Nephron (organoid): ENCODE data around the gene PRKCB.
"Not testable (repeated sequence)": the region's sequence is repeated elsewhere in the genome, so short reads cannot be mapped to it uniquely, and the experiment has no call there.

Experiments
- H3K27ac Mint-ChIP-seq, 3 experiments: 2 replicates each; pipeline ENCODE4 v1.8.0; 2020; ENCODE audit warnings: mixed read lengths in 3 of 3, mild to moderate bottlenecking in 2 of 3, moderate library complexity in 1 of 3
- H3K27me3 Mint-ChIP-seq: 2 replicates; pipeline ENCODE4 v1.8.0; 2021; ENCODE audit warnings: low read depth, mild to moderate bottlenecking, moderate library complexity, mixed read lengths
- H3K36me3 Mint-ChIP-seq: 2 replicates; pipeline ENCODE4 v1.8.0; 2020; ENCODE audit warnings: low read depth, mixed read lengths
- H3K4me1 Mint-ChIP-seq: 2 replicates; pipeline ENCODE4 v1.8.0; 2020; ENCODE audit warnings: mixed read lengths
- H3K4me3 Mint-ChIP-seq, 3 experiments: 2 replicates each; pipeline ENCODE4 v1.8.0; 2020; ENCODE audit warnings: mild to moderate bottlenecking in 3 of 3, mixed read lengths in 3 of 3, moderate library complexity in 2 of 3
- H3K9me3 Mint-ChIP-seq: 2 replicates; pipeline ENCODE4 v1.8.0; 2020; ENCODE audit warnings: mixed read lengths
- TF ChIP-seq, protein P1 (sequence below), 3 experiments: fragments of 200-600 bp; sonication (generic); IDR thresholded peaks; one replicate each; pipeline ENCODE4 v1.5.0; 2021; ENCODE audit warnings: antibody characterized with exemption in 3 of 3; ENCODE audit not compliant: unreplicated experiment in 3 of 3

The PRKCB gene

GRCh38 chr16:23924128-23924527, 88.3 kb downstream of the PRKCB start:
- Mint-ChIP-seq H3K27me3 (peaks cover 12% of the 10 kb centered on the region), H3K4me1 (peaks cover 11% of the 10 kb centered on the region), H3K9me3 (no peaks in the 10 kb centered on the region), H3K4me3 (no peak overlapping the region), H3K27ac (no peak overlapping the region), H3K36me3 (no peaks in the 10 kb centered on the region)
- TF ChIP-seq, protein P1, sequence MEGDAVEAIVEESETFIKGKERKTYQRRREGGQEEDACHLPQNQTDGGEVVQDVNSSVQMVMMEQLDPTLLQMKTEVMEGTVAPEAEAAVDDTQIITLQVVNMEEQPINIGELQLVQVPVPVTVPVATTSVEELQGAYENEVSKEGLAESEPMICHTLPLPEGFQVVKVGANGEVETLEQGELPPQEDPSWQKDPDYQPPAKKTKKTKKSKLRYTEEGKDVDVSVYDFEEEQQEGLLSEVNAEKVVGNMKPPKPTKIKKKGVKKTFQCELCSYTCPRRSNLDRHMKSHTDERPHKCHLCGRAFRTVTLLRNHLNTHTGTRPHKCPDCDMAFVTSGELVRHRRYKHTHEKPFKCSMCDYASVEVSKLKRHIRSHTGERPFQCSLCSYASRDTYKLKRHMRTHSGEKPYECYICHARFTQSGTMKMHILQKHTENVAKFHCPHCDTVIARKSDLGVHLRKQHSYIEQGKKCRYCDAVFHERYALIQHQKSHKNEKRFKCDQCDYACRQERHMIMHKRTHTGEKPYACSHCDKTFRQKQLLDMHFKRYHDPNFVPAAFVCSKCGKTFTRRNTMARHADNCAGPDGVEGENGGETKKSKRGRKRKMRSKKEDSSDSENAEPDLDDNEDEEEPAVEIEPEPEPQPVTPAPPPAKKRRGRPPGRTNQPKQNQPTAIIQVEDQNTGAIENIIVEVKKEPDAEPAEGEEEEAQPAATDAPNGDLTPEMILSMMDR (IDR thresholded peaks at IDR 0.05; ENCODE audit: unreplicated experiment in 3 of 3): no peak

DNA sequence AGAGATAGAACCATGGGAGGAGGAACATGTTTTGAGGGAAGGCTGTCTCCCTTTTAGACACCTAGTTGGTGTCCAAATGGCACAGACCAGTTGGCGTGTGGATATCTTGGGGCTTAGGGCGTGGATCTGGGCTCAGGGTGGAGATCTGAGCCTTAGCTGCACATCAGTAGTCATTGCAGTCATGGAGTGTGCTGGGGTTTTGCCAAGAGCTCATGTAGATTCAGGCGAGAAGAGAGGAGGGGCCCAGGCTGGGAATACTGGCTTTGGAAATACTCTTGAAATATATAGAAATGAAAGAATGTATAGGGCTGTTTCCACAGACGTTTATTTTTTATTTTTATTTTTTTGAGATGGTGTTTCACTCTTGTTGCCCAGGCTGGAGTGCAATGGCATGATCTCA, 92.0 kb downstream of the PRKCB start:
- Mint-ChIP-seq H3K9me3 (no peaks in the 10 kb centered on the region), H3K4me3 (no peak overlapping the region), H3K27ac (no peak overlapping the region), H3K36me3 (no peaks in the 10 kb centered on the region), H3K4me1 (peaks cover 19% of the 10 kb centered on the region), H3K27me3 (peaks cover 14% of the 10 kb centered on the region)
- TF ChIP-seq, protein P1 (IDR thresholded peaks at IDR 0.05; ENCODE audit: unreplicated experiment in 3 of 3): no peak

- Mint-ChIP-seq H3K4me3 (no peak overlapping the region), H3K27ac (no peak overlapping the region), H3K27me3 (peaks cover 19% of the 10 kb centered on the region), H3K9me3 (no peaks in the 10 kb centered on the region), H3K36me3 (no peaks in the 10 kb centered on the region), H3K4me1 (peaks cover 19% of the 10 kb centered on the region)
- TF ChIP-seq, protein P1 (IDR thresholded peaks at IDR 0.05; ENCODE audit: unreplicated experiment in 3 of 3): no peak
These were observed 93.5 kb downstream of the PRKCB start for GRCh38 chr16:23929237-23929636.

DNA sequence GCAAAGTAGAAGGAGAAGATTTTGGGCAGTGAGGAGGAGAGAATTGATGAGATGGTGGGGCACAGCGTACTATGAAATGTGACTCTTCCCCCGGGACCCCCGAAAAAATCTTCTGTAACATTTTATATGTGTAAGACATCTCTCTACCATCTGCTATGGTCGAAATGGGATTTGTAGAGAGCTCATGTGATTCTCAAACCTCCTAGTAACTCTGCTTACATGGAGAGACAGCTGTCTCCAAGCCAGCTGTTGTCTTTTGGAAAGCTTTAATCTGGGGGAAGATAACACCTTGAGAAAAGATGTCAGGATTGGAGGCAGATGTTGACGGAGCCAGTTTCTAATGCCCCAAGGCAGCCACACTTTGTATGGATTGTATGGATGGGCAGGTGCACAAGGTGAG, 94.1 kb downstream of the PRKCB start:
- no peak overlapping the region for H3K4me3 Mint-ChIP-seq
- H3K27me3 Mint-ChIP-seq: peaks cover 19% of the 10 kb centered on the region
- H3K36me3 Mint-ChIP-seq: no peaks in the 10 kb centered on the region
- no peaks in the 10 kb centered on the region for H3K9me3 Mint-ChIP-seq
- TF ChIP-seq, protein P1 (IDR thresholded peaks at IDR 0.05; ENCODE audit: unreplicated experiment in 3 of 3): no peak
- H3K4me1 Mint-ChIP-seq: peaks cover 19% of the 10 kb centered on the region
- no peak overlapping the region for H3K27ac Mint-ChIP-seq

DNA sequence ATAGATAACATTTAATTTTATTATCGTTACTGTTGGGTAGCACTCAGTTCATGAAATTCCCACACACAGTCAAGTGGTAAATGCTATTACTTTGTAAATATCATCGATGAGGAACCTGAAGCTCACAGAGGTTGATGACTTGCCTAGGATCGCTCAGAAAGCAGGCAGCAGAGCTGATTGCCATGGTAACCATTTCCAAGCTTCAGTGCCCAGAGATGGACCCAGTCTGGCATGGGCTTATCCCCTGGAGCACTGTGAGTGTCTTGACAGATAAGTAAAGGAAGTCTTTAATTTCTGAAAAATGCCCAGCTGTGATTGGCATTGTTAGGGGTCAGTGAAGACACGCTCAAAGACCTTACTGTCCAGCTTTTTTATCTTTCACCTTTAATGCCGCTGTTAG, 95.0 kb downstream of the PRKCB start:
- Mint-ChIP-seq H3K36me3 (no peaks in the 10 kb centered on the region), H3K27me3 (peaks cover 16% of the 10 kb centered on the region), H3K4me1 (peaks cover 19% of the 10 kb centered on the region), H3K27ac (no peak overlapping the region), H3K4me3 (no peak overlapping the region), H3K9me3 (no peaks in the 10 kb centered on the region)
- TF ChIP-seq, protein P1 (IDR thresholded peaks at IDR 0.05; ENCODE audit: unreplicated experiment in 3 of 3): no peak

DNA sequence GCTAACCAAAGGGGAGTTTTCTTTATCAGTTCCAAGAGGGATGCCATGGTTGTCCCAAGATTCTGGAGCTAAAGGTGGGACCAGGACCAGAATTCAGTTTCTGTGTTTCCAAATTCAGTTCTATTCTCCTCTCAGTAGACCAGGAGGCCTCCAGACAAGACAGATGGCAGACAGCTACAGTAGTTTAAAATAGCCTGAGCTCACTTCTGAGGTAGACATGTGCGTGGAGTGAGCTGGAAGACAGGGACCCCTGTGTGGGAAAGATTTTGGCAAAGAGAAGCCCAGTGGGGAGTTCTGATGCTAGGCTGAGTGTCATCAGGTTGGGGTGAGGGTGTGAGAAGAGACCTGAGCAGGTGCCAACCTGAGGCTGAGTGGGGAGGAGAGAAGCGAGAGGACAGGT, 95.4 kb downstream of the PRKCB start:
- peaks cover 14% of the 10 kb centered on the region for H3K27me3 Mint-ChIP-seq
- H3K4me3 Mint-ChIP-seq: no peak overlapping the region
- H3K36me3 Mint-ChIP-seq: no peaks in the 10 kb centered on the region
- no peaks in the 10 kb centered on the region for H3K9me3 Mint-ChIP-seq
- TF ChIP-seq, protein P1 (IDR thresholded peaks at IDR 0.05; ENCODE audit: unreplicated experiment in 3 of 3): no peak
- no peak overlapping the region for H3K27ac Mint-ChIP-seq
- H3K4me1 Mint-ChIP-seq: peaks cover 19% of the 10 kb centered on the region

- H3K4me3 Mint-ChIP-seq, H3K36me3 Mint-ChIP-seq, H3K9me3 Mint-ChIP-seq, H3K4me1 Mint-ChIP-seq, H3K27ac Mint-ChIP-seq: not testable (repeated sequence)
- H3K27me3 Mint-ChIP-seq: peaks cover 14% of the 10 kb centered on the region
These were observed 97.9 kb downstream of the PRKCB start for GRCh38 chr16:23933650-23934049.
